Ecto neural progenitor cell (in vitro differentiated cells): ENCODE results near the gene HDAC11.

Experiments
- DNase-seq: peaks from one replicate; pipeline ENCODE4 v3.0.0-alpha.2; 2018; ENCODE audit warnings: low spot score

The HDAC11 gene

DNA sequence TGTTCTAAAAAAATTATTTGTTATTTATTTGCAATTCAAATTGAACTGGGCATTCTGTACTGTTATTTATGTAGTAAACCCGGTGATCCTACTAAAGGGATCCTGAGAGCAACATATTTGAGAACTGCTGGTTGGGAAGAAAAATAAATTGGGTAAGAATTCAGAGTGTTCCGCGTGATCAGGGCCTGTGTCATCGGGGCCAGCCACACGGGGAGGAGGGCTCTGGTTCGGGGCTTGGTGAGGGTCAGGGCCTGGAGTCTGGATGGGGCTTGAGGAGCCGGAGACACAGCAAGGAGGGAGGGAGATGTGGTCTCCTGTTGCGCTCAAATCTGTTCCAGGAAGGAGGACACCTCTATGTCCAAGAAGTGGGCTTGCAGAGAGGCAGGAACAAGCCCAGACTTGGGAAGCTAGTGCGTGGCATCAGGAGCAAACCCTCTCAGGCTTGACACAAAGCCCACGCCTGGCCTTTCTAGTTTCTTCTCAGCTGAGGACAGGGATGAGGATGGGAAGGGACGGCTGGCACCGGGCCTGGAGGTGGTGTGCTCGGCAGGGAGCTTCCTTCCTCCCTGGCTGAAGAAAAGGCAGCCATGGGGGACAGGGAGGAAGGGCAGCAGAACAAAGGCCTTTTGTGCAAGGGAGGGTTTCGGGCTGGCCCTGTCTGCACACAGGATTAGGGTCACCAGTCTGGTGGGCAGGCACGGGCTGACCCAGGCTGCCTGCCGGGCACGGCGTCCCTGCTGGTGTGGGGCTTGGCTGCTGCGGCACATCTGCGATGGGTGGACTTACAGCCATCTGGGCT lies 45.9 kb downstream of the HDAC11 start:
- no peak for DNase-seq

DNA sequence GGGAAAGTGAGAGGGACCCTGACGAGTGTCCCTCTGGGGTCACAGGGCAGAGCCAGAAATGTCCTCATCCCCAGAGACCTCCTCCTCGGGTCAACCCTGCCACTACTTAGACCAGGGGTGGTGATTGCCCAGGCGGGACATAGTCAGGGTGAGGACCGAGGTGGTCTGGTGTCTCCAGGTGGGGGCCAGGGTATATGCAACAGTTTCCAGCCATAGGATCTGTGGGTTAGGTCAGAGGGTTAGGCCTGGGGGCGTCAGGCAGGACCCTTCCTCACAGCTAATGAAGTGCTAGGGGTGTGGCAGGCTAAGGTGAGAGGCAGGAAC lies 46.5 kb downstream of the HDAC11 start:
- DNase-seq: no peak

DNA sequence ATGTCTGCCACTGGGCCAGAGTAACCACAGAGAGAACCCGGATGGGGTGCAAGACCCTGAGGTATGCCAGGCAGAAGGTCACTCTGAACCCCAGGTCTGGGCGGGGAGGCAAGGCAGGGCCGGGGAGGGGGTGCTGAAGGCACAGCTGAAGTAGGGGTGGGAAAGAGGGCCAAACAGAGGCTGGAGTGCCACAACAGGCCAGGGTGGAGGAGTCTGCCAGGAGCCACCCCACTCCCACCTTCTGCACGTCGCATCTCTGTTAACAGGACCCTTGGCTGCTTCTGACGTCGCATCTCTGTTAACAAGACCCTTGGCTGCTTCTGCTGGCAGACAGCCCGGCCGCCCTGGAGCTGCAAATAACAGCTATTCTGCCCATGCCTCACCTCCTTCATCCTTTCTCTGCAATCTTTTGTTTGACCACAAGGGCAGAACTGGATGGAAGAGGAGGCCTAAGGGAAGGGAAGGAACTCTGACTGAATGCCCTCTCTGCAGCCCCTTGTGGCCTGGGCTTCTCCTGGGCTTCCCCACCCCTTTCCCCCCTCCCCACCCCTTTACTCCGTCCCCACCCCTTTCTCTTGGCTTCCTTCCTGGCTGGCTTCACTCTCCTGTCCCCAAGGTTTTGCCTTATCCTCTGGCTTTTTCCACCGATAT lies 48.2 kb downstream of the HDAC11 start:
- DNase-seq: no peak

DNA sequence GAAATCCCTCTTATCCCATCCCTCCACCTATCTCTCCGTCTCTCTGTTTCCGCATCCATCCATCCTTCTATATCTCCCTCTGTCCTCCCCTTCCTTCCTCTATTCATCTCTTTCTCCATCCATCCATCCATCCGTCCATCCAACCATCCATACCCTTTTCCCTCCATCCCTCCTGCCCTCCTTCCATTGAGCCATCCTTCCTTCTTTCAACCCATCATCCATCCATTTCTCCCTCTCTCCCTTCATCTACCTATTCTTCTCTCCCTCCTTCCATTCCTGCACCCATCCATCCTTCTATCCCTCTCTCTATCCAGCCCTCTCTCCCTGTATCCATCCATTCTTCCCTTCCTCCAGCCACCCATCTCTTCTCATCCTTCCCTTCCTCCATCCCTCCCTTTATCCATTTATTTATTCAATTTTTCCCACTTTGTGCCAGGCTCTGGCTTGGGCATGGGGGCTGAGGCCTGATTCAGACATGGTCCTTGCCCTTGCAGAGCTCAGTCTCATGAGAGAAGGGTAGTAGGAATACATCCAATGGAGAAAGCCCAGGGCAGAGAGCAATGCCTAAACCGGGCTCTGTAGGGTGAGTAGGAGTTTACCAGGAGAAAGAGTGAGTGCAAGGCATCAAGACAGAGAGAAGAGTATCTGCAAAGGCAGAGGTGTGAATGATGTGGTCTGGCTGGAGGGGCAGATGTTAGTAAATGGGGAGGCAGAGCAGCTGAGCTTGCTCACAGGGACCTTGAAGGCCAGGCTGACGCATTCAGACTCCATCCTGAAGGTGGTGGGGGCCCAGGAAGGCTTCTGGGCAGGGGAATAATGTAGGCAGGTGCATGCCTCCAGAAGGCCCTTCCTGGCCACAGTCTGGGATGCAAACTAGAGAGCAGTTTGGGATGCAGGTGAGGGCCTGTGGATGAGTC lies 49.3 kb downstream of the HDAC11 start:
- no peak for DNase-seq

DNA sequence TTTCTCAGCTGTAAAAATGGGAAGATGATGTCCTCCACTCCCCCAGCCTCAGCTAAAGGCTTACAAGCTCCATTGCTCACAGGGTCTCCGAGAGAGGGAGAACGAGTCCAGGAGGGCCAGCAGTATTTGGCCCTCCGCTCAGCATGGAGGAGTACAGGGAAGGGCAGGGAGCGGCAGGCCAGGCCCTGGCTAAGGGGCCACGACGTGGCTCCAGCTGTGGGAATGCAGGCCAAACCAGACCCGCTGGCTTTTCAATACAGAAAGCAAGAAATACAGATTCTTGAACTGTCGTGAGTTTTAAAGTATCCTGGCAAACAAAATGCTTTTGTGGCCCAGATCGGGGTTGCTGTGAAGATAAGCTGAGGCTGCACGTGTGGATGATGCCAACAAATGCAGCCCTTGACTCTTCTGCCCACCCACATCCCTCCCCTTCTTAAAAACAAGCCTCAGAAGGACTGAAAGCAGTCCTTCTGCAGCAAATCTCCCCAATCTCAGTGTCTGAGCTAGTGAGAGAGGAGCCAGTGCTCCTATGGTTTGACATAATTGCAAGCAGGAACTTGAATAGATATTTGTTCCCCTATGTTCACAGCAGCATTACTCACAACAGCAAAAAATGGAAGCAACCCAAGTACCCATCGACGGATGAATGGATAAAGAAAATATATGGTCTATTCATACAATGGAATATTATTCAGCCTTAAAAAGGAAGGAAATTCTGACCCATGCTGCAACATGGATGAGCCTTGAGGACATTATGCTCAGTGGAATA lies 50.3 kb downstream of the HDAC11 start:
- no peak for DNase-seq

DNA sequence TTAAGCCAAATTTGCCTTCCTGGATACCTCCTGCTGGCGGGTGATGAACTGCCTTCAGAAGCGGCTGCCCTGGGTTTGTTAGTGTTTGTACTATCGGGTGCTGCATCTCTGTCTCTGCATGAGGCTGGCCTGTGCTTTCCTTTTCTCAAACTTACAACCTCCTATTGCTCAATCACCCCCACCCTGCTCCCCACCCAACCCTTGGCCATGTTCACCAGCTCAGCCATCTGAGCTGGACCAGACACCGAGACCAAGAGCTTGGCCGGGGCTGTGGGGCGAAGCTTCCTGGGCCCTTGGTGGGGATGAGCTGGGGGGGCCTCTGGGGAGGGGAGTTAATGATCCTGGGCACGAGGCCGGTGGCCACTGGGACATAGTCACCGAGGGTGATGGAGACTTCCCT lies 52.0 kb downstream of the HDAC11 start:
- DNase-seq: no peak

DNA sequence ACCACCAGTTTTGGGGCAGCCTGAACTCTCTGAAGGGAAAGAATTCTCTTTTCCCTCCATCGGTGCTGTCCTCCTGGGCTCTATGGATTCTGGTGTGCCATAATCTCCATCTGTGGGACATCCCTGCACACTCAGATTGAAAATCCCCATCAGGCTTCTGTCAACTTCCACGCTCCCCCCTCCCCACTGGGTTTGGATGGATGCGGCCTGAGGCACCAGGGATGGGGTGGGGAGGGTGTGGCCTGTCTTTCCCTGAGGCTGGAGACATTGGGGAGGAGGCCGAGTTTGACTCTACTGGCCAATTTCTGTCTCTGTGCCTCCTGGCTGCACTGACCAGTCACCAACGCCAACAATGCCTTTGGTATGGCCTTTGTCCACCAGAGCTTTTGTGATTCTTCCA lies 52.5 kb downstream of the HDAC11 start:
- no peak for DNase-seq

DNA sequence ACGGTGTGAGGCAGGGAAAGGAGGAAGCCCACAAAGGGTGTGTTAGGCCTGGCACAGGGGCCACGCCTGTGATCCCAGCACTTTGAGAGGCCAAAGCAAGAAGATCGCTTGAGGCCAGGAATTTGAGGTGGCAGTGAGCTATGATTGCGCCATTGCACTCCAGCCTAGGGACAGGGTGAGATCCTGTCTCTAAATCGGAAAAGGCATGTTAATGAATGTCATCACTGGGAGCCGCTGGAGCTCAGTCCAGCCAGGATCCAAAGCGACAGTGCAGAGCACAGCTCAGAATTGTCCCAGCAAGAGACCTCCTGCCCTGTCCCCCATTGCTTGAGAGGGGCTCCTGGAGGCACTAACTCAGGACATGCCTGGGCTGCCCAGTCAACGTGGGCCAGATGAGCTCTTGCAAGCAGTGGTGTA lies 53.8 kb downstream of the HDAC11 start:
- DNase-seq: no peak

DNA sequence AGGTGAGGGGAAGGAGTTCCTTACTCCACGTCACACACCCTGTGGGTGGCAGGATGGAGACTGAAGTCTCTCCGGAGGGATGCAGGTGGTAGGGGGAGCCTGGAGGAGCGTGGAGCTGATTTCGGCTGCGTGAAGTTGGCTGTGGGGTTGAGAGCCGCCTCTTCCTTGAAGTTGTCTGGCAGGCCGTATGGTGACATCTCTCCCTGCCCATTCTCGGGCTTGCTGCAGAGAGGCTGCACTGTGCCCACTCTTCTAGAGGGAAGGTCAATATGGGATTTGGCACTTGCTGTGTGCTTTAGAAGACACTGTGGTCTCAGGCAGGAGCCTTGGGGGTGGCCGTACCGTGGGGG lies 55.4 kb downstream of the HDAC11 start:
- DNase-seq: no peak

DNA sequence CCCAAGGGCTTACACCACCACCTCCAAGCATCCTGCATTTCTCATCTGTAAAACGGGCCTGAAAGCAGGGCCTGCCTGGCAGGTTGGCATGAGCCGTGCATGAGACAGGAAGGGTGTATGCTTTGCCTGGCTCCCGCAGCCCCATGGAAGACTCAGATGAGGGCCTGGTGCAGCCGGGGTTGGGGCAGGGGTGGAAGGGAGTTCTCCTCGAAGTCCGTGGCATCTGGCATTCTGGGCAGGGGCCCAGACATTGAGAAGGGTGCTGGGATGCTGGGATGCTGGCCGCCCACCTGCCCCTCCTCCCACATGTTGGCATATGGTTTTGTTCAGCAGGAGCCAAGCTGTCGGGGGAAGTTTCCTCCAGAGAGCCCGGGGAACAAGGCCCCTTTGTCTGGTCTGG lies 55.8 kb downstream of the HDAC11 start:
- no peak for DNase-seq

DNA sequence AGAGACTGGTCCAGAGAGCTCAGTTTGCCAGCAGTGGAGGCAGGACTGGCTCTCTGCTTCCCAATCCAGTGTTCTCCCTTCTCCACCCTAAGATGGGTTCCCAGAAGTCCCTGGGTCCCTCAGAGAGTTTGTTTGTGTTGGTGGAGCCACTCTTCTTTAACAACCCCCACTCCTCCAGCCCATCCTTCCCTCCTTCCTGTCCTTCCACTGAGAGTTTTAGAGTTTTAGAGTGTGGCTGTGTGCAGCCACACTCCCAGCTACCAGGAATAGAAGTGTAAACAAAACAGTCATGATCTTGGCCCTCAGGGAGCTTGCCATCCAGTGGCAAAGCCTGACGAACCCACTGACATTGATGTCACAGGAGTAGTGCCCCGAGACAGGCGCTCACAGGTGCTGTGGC lies 56.3 kb downstream of the HDAC11 start:
- no peak for DNase-seq

DNA sequence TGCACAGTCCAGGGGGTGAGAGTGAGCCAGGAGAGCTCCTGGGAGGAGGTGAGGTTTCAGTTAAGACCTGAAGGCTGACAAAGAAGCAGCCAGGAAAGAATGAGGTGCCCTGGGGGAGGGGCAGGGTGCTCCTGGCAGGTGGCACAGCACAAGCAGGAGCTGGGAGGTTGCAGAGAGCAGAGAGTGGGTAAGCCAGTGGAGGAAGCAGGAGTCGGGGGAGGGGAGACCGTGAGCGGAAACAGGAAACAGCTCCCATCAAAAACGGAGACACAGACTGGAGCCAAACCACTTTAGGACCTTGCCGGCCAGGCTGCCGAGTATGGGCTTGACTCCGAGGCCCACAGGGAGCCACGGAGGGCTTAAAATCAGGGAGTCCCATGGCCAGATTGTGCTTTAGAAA lies 56.7 kb downstream of the HDAC11 start:
- DNase-seq: no peak

DNA sequence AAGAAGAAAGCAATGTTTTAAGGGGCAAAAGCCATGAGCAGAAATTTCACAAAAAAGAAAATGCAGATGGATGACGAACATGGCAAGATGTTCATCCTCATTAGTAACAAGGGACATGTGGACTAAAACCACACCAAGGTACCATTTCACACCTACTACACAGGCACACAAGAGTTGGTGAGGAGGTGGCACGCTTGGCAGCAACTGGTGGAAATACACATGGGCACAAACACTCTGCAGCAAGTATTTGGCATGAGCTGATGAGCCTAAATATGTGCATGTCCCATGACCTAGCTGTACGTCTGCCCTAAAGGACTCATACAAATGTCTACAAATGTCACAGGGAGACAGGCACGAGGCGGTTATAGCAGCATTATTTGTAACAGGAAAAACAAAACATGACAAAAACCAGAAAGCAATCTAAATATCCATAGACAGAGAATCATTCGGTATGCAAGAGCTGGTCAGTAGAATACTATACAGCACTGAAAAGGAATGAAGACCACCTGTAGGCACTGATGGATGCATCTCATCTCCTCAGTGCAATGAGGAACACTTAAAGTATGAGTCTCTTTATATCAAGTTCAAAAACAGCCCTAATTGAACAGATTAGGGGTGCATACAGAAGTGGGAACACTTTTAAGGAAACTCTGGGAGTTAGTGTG lies 57.3 kb downstream of the HDAC11 start:
- DNase-seq: no peak

DNA sequence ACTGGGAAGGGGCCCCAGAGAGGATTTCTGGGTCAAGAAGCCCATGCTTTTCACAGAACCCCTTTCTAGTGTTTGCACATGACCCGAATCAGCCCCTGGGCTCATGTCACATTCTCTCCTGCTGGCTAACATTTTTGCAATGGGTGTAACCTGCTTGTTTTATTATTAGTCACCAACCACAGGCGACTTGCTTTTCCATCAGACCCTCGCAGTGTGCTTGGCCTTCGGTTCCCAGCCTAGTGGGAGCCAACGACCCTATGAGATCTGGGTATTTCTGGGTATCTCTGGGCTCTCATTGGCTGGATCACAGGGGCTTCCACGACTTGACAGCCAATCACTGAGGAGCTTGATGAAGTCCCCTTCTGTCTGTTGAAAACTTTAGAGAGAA lies 57.8 kb downstream of the HDAC11 start:
- no peak for DNase-seq

DNA sequence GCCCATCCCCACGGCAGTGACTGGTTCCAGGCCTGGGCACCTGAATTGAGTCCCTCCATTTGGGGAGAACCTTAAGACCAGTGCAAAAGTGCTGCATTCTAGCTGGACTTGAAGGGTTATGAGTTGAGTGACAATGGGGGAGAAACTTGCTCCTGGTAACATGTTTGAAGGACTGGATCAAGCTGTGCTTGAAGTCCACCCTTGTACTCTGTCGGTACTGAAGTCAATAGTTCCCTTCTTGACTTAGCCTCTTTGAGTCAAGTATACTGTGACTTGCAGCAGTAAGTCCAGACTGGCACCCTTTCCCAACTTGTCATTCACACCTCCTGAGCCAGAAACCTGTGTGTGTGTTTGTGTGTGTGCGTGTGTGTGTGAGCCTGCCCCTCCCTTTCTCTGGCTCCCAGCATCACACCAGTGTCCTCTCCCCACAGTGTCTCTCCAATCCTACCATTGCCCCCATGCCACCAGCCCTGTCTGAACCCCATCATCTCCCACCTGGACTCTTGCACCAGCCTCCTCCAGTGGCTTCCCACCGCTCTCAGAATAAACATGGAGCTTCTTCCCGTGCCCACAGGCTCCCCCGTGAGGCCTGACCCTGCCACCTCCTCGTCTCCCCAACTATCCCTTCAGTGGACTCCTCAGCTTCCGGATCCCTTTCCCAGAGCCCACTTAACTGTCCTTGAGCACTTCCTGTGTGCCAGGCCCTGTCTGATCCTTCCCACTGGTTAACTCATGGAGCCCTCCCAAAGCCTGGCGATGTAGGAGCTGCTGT lies 58.6 kb downstream of the HDAC11 start:
- DNase-seq: no peak

DNA sequence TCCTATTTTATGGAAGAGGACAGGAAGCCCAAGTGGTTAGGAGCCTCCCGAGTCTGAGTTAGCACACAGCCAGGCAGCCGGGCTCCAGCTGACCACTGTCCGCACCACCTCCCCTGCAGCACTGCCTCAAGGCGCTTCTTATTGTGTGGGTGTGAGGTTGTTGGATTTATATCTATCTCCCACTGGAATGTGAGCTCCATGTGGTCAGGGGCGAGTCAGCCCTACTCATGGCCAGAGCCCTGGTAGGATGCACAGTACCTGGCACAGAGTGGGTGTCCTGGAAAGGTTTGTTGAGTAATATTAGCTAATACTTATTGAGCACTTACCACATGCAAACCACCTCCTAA lies 59.2 kb downstream of the HDAC11 start:
- no peak for DNase-seq

DNA sequence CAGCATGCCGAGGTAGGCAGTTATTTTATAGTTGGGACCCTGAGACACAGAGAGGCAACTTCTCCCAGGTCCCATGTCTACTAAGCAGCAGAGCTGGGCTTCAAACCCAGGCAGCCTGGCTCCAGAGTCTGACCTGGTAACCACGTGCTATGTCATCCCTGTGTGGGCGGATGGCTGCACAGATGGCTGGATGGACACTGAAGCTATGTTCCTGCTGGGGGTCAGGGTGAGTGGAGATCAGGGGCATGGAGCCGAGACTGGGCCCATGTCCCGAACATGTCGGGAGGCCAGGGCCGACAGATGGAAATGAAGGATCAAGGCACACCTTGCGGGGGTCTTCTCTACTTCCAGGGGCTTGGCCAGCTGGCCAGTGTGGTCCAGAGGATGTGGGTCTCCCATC lies 59.6 kb downstream of the HDAC11 start:
- DNase-seq: no peak

DNA sequence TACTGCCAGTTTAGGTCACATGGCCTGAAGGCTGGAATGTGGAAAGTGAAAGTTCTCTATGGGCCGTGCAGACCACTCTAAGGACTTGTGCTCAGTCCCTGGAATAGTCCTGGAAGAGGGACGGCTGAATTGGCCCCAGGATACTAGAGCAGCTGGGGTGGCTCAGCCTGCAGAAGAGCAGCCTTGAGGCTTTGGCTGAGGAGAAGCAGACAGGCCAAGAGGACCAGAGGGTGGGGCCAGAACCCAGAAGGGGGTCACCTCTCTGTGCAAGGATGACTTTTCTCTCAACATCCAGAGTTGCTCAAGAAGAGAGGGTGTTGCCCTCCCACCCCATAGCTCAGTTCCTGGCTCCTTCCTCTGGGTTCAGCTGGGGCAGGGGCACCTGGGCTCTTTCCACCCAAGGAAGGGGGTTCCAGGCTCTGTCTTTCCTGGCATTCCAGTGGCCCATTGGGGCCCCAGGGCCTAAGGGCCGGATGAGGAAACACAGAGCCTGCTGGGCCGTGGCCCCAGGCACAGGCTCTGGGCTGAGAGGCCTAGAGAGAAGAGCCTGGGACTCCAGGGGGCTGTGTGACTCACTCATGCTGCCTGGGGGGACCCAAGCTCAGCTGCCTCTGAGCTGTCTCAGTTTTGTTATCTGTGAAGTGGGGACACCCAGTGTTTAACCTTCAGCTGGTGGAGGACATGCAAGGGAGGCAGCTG lies 60.3 kb downstream of the HDAC11 start:
- DNase-seq: no peak

DNA sequence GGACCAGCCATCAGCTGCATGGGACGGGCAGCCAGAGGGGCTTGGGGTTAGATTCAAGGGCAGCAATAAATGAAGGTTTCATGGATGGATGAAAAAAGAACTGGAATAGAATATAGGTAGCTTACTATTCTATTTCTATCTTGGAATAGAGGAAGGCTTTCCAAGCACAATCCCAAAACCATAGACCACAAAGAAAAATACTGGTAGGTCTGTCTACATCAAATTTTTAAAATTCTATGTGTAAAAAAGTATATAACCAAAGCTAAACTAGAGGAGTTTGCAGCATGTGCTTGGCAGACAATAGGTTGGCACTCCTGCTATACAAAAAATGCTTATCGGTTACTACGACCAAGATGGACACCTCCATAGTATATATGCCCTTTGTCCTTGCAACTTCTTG lies 61.6 kb downstream of the HDAC11 start:
- DNase-seq: no peak

DNA sequence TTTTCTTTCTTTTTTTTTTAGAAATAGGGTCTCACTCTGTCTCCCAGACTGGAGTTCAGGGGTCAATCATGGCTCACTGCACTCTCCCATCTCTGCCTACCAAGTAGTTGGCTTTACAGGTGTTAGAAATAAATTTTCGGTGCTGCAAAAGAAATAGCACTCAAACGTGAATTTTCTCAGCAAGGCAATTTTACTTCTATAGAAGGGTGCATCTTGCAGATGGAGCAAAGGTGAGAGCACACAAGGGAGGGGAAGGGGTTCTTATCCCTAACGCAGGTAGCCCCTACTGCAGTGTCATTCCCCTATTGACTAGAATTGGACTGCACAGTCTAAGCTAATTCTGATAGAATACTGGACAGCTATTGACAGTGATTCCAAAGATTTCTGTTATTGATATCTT lies 62.0 kb downstream of the HDAC11 start:
- DNase-seq: no peak

DNA sequence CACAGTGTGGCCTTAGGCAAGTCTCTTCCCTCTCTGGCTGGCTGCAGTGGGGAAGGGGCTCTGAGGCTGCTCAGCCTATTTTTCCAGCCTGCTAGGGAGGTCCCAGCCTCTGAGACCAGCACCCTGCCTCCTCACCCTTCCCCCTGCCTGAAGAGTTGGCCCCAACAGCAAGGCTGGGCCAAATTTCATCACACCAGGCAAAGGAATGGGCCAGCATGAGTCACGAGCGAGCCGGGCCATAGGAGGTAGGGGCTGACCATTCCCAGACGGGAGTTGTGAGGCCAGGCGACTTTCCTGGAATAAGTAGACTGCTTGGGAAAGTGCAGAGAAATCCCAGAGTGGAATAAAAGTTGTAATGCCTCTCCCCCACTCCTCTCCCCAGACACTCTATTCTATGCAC lies 63.1 kb downstream of the HDAC11 start:
- no peak for DNase-seq
